HCT116 (cell line): ENCODE results near the gene TPRX1. TPM values are rescaled to one million over a fixed set of nuclear protein-coding genes. Genes with fewer than 3 reads are reported as not detected.
"Not testable (repeated sequence)": the region's sequence is repeated elsewhere in the genome, so short reads cannot be mapped to it uniquely, and the experiment has no call there.

Experiments
- ATAC-seq: fragments of 200-7000 bp; cut with Tn5 transposase; 2 replicates; pipeline ENCODE4 v1.9.1; 2020; ENCODE audit warnings: mild to moderate bottlenecking, moderate library complexity
- BruUV-seq: library from RNA; stranded (reverse); fragments of 400-500 nt; replicated peaks from 2 replicates; lab custom pipeline; 2021; lab: Mats Ljungman, UMichigan
- CTCF ChIA-PET: fragments of 300-600 bp; sonication (Branson Sonifier 250); formaldehyde crosslinking; loops from one replicate; lab custom pipeline; 2021; ENCODE audit warnings: antibody characterized with exemption; lab: Charles Lee
- POLR2A ChIA-PET: fragments of 300-600, 350-600 bp; sonication (Branson Sonifier 250); formaldehyde crosslinking; loops from one replicate; lab custom pipeline; 2021; ENCODE audit warnings: antibody characterized with exemption; lab: Charles Lee
- RAD21 ChIA-PET, 2 experiments: fragments of 300-600 bp; sonication (Branson Sonifier 250); formaldehyde crosslinking; loops; one replicate each; lab custom pipeline; 2023; ENCODE audit warnings: low total read pairs in 2 of 2; ENCODE audit not compliant: uncharacterized antibody in 2 of 2, unreplicated experiment in 2 of 2, low non-redundant PET in 1 of 2; lab: Charles Lee
- DNase-seq: peaks from one replicate; pipeline ENCODE4 v3.0.0-alpha.2; 2010; ENCODE audit warnings: low read depth, low spot score
- H2AFZ ChIP-seq: fragments of 200-600 bp; shearing (Covaris generic), sonication (generic); 2 replicates; pipeline ENCODE4 v1.6.1; 2017; ENCODE audit warnings: low read depth, mixed run types, mixed read lengths, antibody characterized with exemption, low read length; ENCODE audit not compliant: poor library complexity, severe bottlenecking
- H3K27ac ChIP-seq: 2 replicates; pipeline ENCODE4 v1.5.1; 2012; ENCODE audit warnings: low read depth, low read length
- H3K27me3 ChIP-seq: fragments of 200-600 bp; sonication (generic); 2 replicates; pipeline ENCODE4 v1.6.1; 2016; ENCODE audit warnings: mixed run types, low read length, mixed read lengths; ENCODE audit not compliant: insufficient read depth
- H3K36me3 ChIP-seq, 2 experiments: fragments of 200-500 bp in 1 of 2; fragments of 200-600 bp in 1 of 2; sonication (Bioruptor generic) in 1 of 2; sonication (generic) in 1 of 2; 2 replicates each; pipeline versions ENCODE4 v1.5.1 to v1.6.1; 2014 to 2016; ENCODE audit warnings: low read length in 2 of 2, inconsistent platforms in 1 of 2, mixed read lengths in 1 of 2, mixed run types in 1 of 2; ENCODE audit not compliant: insufficient read depth in 2 of 2, control insufficient read depth in 1 of 2
- H3K4me1 ChIP-seq, 2 experiments: fragments of 200-600 bp in 1 of 2; sonication (generic) in 1 of 2; 2 replicates each; pipeline versions ENCODE4 v1.5.1 to v1.6.1; 2012 to 2017; ENCODE audit warnings: low read length in 2 of 2, inconsistent platforms in 1 of 2, mild to moderate bottlenecking in 1 of 2, mixed read lengths in 1 of 2, mixed run types in 1 of 2, moderate library complexity in 1 of 2; ENCODE audit not compliant: insufficient read depth in 2 of 2, control insufficient read depth in 1 of 2
- H3K4me2 ChIP-seq: fragments of 200-600 bp; sonication (generic); 2 replicates; pipeline ENCODE4 v1.6.1; 2017; ENCODE audit warnings: mixed run types, low read length, mixed read lengths
- H3K4me3 ChIP-seq, 2 experiments: fragments of 200-600 bp in 1 of 2; sonication (generic) in 1 of 2; replicated peaks in 1 of 2; 2 replicates each; pipeline ENCODE4 v1.5.1; 2011 to 2016; ENCODE audit warnings: low read length in 2 of 2, control low read depth in 1 of 2, low read depth in 1 of 2, mild to moderate bottlenecking in 1 of 2, mixed read lengths in 1 of 2, mixed run types in 1 of 2
- H3K79me2 ChIP-seq: fragments of 200-600 bp; sonication (generic); 2 replicates; pipeline ENCODE4 v1.6.1; 2017; ENCODE audit warnings: mild to moderate bottlenecking, mixed run types, low read length, moderate library complexity, mixed read lengths; ENCODE audit not compliant: insufficient read depth
- H3K9ac ChIP-seq: fragments of 200-600 bp; sonication (generic); 2 replicates; pipeline ENCODE4 v1.6.1; 2016; ENCODE audit warnings: low read length, mixed read lengths
- H3K9me2 ChIP-seq: fragments of 200-600 bp; sonication (generic), shearing (Covaris generic); 2 replicates; pipeline ENCODE4 v1.6.1; 2017; ENCODE audit warnings: mixed run types, mild to moderate bottlenecking, moderate library complexity; ENCODE audit not compliant: insufficient read depth
- H3K9me3 ChIP-seq, 2 experiments: fragments of 200-500 bp in 1 of 2; fragments of 200-600 bp in 1 of 2; sonication (Bioruptor generic) in 1 of 2; sonication (generic) in 1 of 2; 2 replicates each; pipeline ENCODE4 v1.6.1; 2014 to 2017; ENCODE audit warnings: low read length in 2 of 2, mixed read lengths in 2 of 2, inconsistent platforms in 1 of 2, low read depth in 1 of 2, mild to moderate bottlenecking in 1 of 2, mixed run types in 1 of 2, moderate library complexity in 1 of 2; ENCODE audit not compliant: control insufficient read depth in 1 of 2, insufficient read depth in 1 of 2
- H4K20me1 ChIP-seq: fragments of 200-600 bp; sonication (generic), shearing (Covaris generic); 2 replicates; pipeline ENCODE4 v1.6.1; 2017; ENCODE audit warnings: mixed run types, mild to moderate bottlenecking, moderate library complexity; ENCODE audit not compliant: insufficient read depth
- EZH2phosphoT487 ChIP-seq: fragments of 200-600 bp; IDR thresholded peaks from 2 replicates; pipeline ENCODE4 v1.6.1; 2018; ENCODE audit warnings: antibody characterized with exemption, borderline replicate concordance
- SIN3A ChIP-seq: IDR thresholded peaks from 2 replicates; pipeline ENCODE4 v1.6.1; 2012; ENCODE audit warnings: low read depth
- SRF ChIP-seq: IDR thresholded peaks from 2 replicates; pipeline ENCODE4 v1.6.1; 2012; ENCODE audit warnings: low read depth
- intact Hi-C: fragments of 100-400 bp; cut with micrococcal nuclease; formaldehyde crosslinking; loops from 2 replicates; pipeline ENCODE4 v1.10.0; 2022
- total RNA-seq: library from RNA; stranded (reverse); gene quantifications from one replicate; pipeline ENCODE4 v1.2.1, GENCODE V29; 2021; ENCODE audit not compliant: unreplicated experiment
- TF ChIP-seq, protein P1 (sequence below): IDR thresholded peaks from 2 replicates; pipeline ENCODE4 v1.6.1; 2011; ENCODE audit warnings: mild to moderate bottlenecking, low read length, moderate library complexity; ENCODE audit not compliant: insufficient replicate concordance; ENCODE audit errors: extremely low read depth

The TPRX1 gene
- total RNA-seq, 1 experiment from 2014 or later: not detected

DNA sequence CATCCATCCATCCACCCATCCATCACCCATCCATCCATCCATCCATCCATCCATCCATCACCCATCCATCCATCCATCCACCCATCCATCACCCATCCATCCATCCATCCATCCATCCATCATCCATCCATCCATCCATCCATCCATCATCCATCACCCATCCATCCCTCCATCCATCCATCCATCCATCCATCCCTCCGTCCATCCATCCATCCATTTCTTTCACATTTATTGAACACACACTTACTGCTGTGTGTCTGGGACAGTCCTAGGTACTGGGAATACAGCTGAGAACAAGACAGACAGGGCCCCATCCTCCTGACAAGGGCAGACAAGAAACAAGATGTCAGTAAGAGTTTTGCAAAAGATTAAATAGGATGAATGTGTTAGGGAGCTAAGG lies 13.9 kb upstream of the TPRX1 start:
- POLR2A ChIA-PET, H3K36me3 ChIP-seq, intact Hi-C loops, H3K4me2 ChIP-seq, H3K27ac ChIP-seq, H3K79me2 ChIP-seq, RAD21 ChIA-PET, H2AFZ ChIP-seq, H3K9me2 ChIP-seq, H4K20me1 ChIP-seq, H3K4me3 ChIP-seq, BruUV-seq, H3K4me1 ChIP-seq, H3K27me3 ChIP-seq, H3K9ac ChIP-seq, ATAC-seq, H3K9me3 ChIP-seq, DNase-seq, CTCF ChIA-PET: not testable (repeated sequence)

DNA sequence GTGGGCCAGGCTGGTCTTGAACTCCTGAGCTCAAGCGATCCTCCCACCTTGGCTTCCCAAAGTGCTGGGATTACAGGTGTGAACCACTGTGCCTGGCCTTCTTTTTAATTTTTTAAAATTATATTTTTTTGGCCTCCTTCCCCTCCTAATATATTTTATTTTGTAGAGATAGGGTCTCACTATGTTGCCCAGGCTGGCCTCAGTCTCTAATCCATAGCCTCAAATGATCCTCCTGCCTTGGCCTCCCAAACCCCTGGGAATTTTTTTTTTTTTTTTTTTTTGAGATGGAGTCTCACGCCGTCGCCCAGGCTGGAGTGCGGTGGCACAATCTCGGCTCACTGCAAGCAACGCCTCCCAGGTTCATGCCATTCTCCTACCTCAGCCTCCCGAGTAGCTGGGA lies 11.9 kb upstream of the TPRX1 start:
- BruUV-seq, H3K9me2 ChIP-seq, H3K79me2 ChIP-seq, H4K20me1 ChIP-seq, H3K9ac ChIP-seq, H3K9me3 ChIP-seq, H3K36me3 ChIP-seq, RAD21 ChIA-PET, intact Hi-C loops, H3K27me3 ChIP-seq, POLR2A ChIA-PET, H2AFZ ChIP-seq, H3K4me2 ChIP-seq, H3K4me1 ChIP-seq, DNase-seq, ATAC-seq, H3K27ac ChIP-seq, H3K4me3 ChIP-seq: not testable (repeated sequence)
- CTCF ChIA-PET: interaction anchor here (1.3 kb wide), 1 partner anchor 12 kb away, joined by 3 read pairs; no protein-coding TSS in a partner anchor

DNA sequence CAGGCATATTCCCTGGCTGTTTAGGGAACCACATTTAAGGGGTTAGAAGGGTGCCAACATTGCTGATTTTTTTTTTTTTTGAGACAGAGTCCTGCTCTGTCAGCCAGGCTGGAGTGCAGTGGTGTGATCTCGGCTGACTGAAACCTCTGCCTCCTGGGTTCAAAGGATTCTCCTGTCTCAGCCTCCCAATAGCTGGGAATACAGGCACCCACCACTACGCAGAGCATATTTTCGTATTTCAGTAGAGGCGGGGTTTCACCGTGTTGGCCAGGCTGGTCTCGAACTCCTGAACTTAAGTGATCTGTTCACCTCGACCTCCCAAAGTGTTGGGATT lies 9.6 kb upstream of the TPRX1 start:
- no TSS peak for BruUV-seq
- H3K79me2 ChIP-seq: no peaks in the 10 kb centered on the region
- no peak overlapping the region for H2AFZ ChIP-seq
- no peaks in the 10 kb centered on the region for H3K36me3 ChIP-seq
- ChIA-PET CTCF (interaction anchor here (0.6 to 1.4 kb wide), 2 partner anchors 24 to 50 kb away, joined by 3 to 7 read pairs; no protein-coding TSS in a partner anchor), POLR2A (no interaction called here), RAD21 (no interaction called here)
- no peaks in the 10 kb centered on the region for H3K9me3 ChIP-seq
- H3K4me2 ChIP-seq: no peak overlapping the region
- no peaks in the 10 kb centered on the region for H4K20me1 ChIP-seq
- H3K9me2 ChIP-seq: no peaks in the 10 kb centered on the region
- peaks cover 5 to 19% of the 10 kb centered on the region in 2 experiments for H3K4me1 ChIP-seq
- TF ChIP-seq EZH2phosphoT487 (no peak), SIN3A (no peak), SRF (no peak)
- TF ChIP-seq, protein P1, sequence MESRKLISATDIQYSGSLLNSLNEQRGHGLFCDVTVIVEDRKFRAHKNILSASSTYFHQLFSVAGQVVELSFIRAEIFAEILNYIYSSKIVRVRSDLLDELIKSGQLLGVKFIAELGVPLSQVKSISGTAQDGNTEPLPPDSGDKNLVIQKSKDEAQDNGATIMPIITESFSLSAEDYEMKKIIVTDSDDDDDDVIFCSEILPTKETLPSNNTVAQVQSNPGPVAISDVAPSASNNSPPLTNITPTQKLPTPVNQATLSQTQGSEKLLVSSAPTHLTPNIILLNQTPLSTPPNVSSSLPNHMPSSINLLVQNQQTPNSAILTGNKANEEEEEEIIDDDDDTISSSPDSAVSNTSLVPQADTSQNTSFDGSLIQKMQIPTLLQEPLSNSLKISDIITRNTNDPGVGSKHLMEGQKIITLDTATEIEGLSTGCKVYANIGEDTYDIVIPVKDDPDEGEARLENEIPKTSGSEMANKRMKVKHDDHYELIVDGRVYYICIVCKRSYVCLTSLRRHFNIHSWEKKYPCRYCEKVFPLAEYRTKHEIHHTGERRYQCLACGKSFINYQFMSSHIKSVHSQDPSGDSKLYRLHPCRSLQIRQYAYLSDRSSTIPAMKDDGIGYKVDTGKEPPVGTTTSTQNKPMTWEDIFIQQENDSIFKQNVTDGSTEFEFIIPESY: no peak
- H3K27me3 ChIP-seq: no peaks in the 10 kb centered on the region
- no peak overlapping the region for H3K4me3 ChIP-seq
- intact Hi-C loops: loop anchor here (5.0 kb wide), 1 partner anchor 48 kb away; no protein-coding TSS in a partner anchor
- no peak overlapping the region for H3K9ac ChIP-seq
- ATAC-seq (peak; percentile 45), DNase-seq (no peak)
- no peak overlapping the region for H3K27ac ChIP-seq
